SK-N-SH (cell line): ENCODE data around the gene AK5.

Experiments
- EP300 ChIP-seq, 2 experiments: IDR thresholded peaks; 2 replicates each; pipeline versions ENCODE4 v1.4.0 to v1.6.1; 2012; ENCODE audit warnings: borderline replicate concordance in 1 of 2, low read depth in 1 of 2, low read length in 1 of 2
- FOXM1 ChIP-seq: IDR thresholded peaks from 2 replicates; pipeline ENCODE4 v1.4.0; 2012; ENCODE audit warnings: low read depth, mild to moderate bottlenecking
- POLR2AphosphoS5 ChIP-seq: IDR thresholded peaks from 2 replicates; pipeline ENCODE4 v1.6.1; 2012; ENCODE audit warnings: low read depth, low read length
- RCOR1 ChIP-seq: fragments of 150-350 bp; IDR thresholded peaks from 2 replicates; pipeline ENCODE4 v1.6.1; 2017; ENCODE audit warnings: antibody characterized with exemption, low read length
- TAF1 ChIP-seq: IDR thresholded peaks from 2 replicates; pipeline ENCODE4 v1.6.1; 2012; ENCODE audit warnings: low read depth, mild to moderate bottlenecking, low read length, moderate library complexity, borderline replicate concordance
- TEAD4 ChIP-seq: IDR thresholded peaks from 2 replicates; pipeline ENCODE4 v1.4.0; 2012; ENCODE audit warnings: mild to moderate bottlenecking, borderline replicate concordance; ENCODE audit not compliant: insufficient read depth
- TF ChIP-seq, protein P1 (sequence below): fragments of 200-600 bp; sonication (generic); IDR thresholded peaks from 2 replicates; pipeline ENCODE4 v1.6.1; 2017; ENCODE audit warnings: antibody characterized with exemption, mild to moderate bottlenecking, moderate library complexity

DNA sequence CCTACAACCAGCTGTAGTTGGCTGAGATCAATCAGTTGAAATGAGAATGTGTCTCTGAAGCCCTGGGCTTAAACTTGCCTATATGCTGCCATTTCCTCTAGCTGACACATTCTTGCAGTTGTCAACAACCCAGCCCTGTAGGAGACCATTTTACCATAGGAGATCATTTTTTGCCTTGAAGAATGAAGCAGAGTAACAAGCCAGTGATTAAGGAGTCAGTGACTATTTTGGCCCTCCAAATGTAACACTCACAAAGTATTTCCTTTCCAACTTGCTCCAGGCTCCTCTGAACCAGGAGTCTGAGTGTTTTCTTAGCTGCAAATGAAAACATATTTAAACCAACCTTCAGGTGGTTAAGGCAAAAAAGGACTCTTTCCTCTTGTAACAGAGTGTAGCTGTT is 217.1 kb downstream of the AK5 start:
- TF ChIP-seq, protein P1, sequence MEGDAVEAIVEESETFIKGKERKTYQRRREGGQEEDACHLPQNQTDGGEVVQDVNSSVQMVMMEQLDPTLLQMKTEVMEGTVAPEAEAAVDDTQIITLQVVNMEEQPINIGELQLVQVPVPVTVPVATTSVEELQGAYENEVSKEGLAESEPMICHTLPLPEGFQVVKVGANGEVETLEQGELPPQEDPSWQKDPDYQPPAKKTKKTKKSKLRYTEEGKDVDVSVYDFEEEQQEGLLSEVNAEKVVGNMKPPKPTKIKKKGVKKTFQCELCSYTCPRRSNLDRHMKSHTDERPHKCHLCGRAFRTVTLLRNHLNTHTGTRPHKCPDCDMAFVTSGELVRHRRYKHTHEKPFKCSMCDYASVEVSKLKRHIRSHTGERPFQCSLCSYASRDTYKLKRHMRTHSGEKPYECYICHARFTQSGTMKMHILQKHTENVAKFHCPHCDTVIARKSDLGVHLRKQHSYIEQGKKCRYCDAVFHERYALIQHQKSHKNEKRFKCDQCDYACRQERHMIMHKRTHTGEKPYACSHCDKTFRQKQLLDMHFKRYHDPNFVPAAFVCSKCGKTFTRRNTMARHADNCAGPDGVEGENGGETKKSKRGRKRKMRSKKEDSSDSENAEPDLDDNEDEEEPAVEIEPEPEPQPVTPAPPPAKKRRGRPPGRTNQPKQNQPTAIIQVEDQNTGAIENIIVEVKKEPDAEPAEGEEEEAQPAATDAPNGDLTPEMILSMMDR = no peak
- no peak for TF ChIP-seq RCOR1
- no peak for TF ChIP-seq TAF1
- TF ChIP-seq EP300 (IDR thresholded peaks at IDR 0.05; ENCODE audit: borderline replicate concordance in 1 of 2, low read depth in 1 of 2, low read length in 1 of 2) = no peak
- TF ChIP-seq POLR2AphosphoS5 = no peak
- no peak for TF ChIP-seq FOXM1
- no peak for TF ChIP-seq TEAD4
